Activated CD8-positive, alpha-beta T cell treated with anti-CD3 and anti-CD28 coated beads for 36 hours (primary cell): ENCODE data around the gene ROR2. TPM values are rescaled to one million over a fixed set of nuclear protein-coding genes. Genes with fewer than 3 reads are reported as not detected.

Experiments
- ATAC-seq: fragments of 200-7000 bp; cut with Tn5 transposase; one replicate; pipeline ENCODE4 v1.10.0; 2021; ENCODE audit warnings: mild to moderate bottlenecking, moderate library complexity
- CTCF ChIA-PET: fragments of 350-600 bp; sonication (Branson Sonifier 250); formaldehyde crosslinking; loops from one replicate; lab custom pipeline; 2021; ENCODE audit warnings: antibody characterized with exemption; lab: Charles Lee
- POLR2A ChIA-PET: fragments of 350-600 bp; sonication (Branson Sonifier 250); formaldehyde crosslinking; loops from one replicate; lab custom pipeline; 2021; ENCODE audit warnings: antibody characterized with exemption; lab: Charles Lee
- DNase-seq: peaks from one replicate; pipeline ENCODE4 v3.0.0-alpha.2; 2020
- H3K27ac Mint-ChIP-seq: one replicate; pipeline ENCODE4 v1.8.0; 2021; ENCODE audit warnings: mild to moderate bottlenecking, mixed read lengths
- H3K27me3 Mint-ChIP-seq: one replicate; pipeline ENCODE4 v1.8.0; 2021; ENCODE audit warnings: mixed read lengths
- H3K36me3 Mint-ChIP-seq: one replicate; pipeline ENCODE4 v1.8.0; 2021; ENCODE audit warnings: low read depth, mixed read lengths
- H3K4me1 Mint-ChIP-seq: one replicate; pipeline ENCODE4 v1.8.0; 2021; ENCODE audit warnings: low read depth, mixed read lengths
- H3K4me3 Mint-ChIP-seq: one replicate; pipeline ENCODE4 v1.8.0; 2021; ENCODE audit warnings: mild to moderate bottlenecking, moderate library complexity, mixed read lengths
- H3K9me3 Mint-ChIP-seq: one replicate; pipeline ENCODE4 v1.8.0; 2021; ENCODE audit warnings: mixed read lengths
- CTCF ChIP-seq: fragments of 200-600 bp; IDR thresholded peaks from one replicate; pipeline ENCODE4 v1.8.0; 2022; ENCODE audit warnings: antibody characterized with exemption, mild to moderate bottlenecking
- intact Hi-C: fragments of 100-400 bp; cut with micrococcal nuclease; formaldehyde crosslinking; loops from one replicate; pipeline ENCODE4 v1.10.0; 2022
- total RNA-seq, 2 experiments: library from RNA; stranded (reverse); gene quantifications; one replicate each; pipeline ENCODE4 v1.2.3, GENCODE V29; 2021

ROR2 gene
- total RNA-seq, 2 experiments from 2014 or later: not detected

- H3K27ac Mint-ChIP-seq: no peak overlapping the region
- H3K27me3 Mint-ChIP-seq: peaks cover 5% of the 10 kb centered on the region
- no peak for TF ChIP-seq CTCF
- DNase-seq (no peak), ATAC-seq (no peak)
- H3K4me1 Mint-ChIP-seq: no peaks in the 10 kb centered on the region
- H3K4me3 Mint-ChIP-seq: no peak overlapping the region
- intact Hi-C loops: no loop called here
- H3K9me3 Mint-ChIP-seq: no peaks in the 10 kb centered on the region
- ChIA-PET POLR2A (no interaction called here), CTCF (interaction anchor here (1.8 kb wide), 1 partner anchor 17 kb away, joined by 6 read pairs; no protein-coding TSS in a partner anchor)
- H3K36me3 Mint-ChIP-seq: no peaks in the 10 kb centered on the region
Measured at GRCh38 chr9:91741522-91741921, 208.5 kb downstream of the ROR2 start.

DNA sequence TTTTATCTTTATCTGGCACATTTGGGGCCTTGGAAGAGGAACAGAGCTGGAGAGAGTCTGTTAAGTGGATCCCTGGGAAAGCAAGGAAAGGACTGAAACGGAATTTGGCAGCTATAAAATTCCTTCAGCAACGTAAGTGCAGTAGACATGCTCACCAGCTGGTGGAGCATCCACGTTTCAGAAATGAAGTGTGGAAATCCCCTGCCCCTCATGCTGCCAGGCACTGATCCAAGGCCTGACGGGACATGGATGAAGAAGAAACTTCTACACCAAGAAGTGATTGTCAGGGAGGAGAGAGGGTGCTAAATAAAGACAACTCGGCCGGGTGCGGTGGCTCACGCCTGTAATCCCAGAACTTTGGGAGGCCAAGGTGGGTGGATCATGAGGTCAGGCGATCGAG, 209.3 kb downstream of the ROR2 start:
- DNase-seq: no peak
- ChIA-PET POLR2A (no interaction called here), CTCF (interaction anchor here (1.8 kb wide), 1 partner anchor 18 kb away, joined by 6 read pairs; no protein-coding TSS in a partner anchor)
- no peak overlapping the region for H3K27ac Mint-ChIP-seq
- no peaks in the 10 kb centered on the region for H3K9me3 Mint-ChIP-seq
- no peaks in the 10 kb centered on the region for H3K4me1 Mint-ChIP-seq
- ATAC-seq: no peak
- intact Hi-C loops: no loop called here
- H3K36me3 Mint-ChIP-seq: no peaks in the 10 kb centered on the region
- no peak for TF ChIP-seq CTCF
- H3K27me3 Mint-ChIP-seq: peaks cover 9% of the 10 kb centered on the region
- no peak overlapping the region for H3K4me3 Mint-ChIP-seq

- no peaks in the 10 kb centered on the region for H3K36me3 Mint-ChIP-seq
- H3K27me3 Mint-ChIP-seq: peaks cover 6% of the 10 kb centered on the region
- H3K4me3 Mint-ChIP-seq: no peak overlapping the region
- ATAC-seq: no peak
- no peak overlapping the region for H3K27ac Mint-ChIP-seq
- DNase-seq: no peak
- intact Hi-C loops: no loop called here
- no peaks in the 10 kb centered on the region for H3K4me1 Mint-ChIP-seq
- ChIA-PET POLR2A (no interaction called here), CTCF (no interaction called here)
- no peaks in the 10 kb centered on the region for H3K9me3 Mint-ChIP-seq
- no peak for TF ChIP-seq CTCF
Measured at GRCh38 chr9:91736898-91737601, 213.0 kb downstream of the ROR2 start.

DNA sequence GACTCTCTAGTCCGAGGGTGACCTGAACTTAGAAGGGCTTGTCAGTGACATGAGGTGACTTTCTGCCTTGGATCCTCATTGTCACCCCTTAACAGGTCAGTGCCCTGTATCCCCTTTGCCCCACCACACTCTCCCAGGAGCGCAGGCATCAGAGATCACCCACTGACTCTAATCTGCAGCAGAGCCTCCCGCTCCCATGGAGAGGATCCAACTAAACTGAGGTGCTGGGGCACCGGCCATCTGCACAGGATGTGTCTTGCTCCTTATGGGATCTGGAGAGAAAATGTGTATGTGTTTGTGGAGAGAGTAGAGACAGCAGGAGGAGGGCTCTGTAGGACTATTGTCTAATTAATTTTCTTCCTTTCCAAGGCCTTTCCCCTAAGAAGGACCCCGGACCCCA, 213.7 kb downstream of the ROR2 start:
- peaks cover 6% of the 10 kb centered on the region for H3K27me3 Mint-ChIP-seq
- no peaks in the 10 kb centered on the region for H3K4me1 Mint-ChIP-seq
- ChIA-PET CTCF (no interaction called here), POLR2A (no interaction called here)
- no peak for ATAC-seq
- no peaks in the 10 kb centered on the region for H3K9me3 Mint-ChIP-seq
- no peak overlapping the region for H3K27ac Mint-ChIP-seq
- no peak for DNase-seq
- intact Hi-C loops: no loop called here
- no peak overlapping the region for H3K4me3 Mint-ChIP-seq
- no peak for TF ChIP-seq CTCF
- no peaks in the 10 kb centered on the region for H3K36me3 Mint-ChIP-seq

DNA sequence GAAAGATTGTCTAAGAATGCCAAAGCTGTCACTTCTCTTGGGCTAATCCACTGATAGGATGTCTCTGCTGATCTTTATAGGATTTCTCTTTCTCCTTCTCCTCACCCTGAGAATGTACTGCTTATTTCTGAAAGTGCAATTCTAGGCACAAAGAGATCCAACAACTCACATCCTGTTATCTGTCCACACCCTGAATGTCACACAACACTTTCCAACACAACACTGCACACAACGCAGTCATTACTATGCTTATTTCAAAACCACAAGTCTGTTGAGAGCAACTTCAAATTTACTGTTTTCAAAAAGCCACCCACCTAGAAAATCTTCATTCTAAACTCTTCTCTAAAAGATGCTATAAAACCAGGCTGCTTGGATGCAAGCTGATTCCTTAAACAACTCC, 215.0 kb downstream of the ROR2 start:
- ChIA-PET POLR2A (interaction anchor here (1.0 kb wide), 1 partner anchor 820 kb away, joined by 3 read pairs; no protein-coding TSS in a partner anchor), CTCF (interaction anchor here (1.1 to 2.4 kb wide), 12 partner anchors 10 to 97 kb away, joined by 3 to 8 read pairs (median 4); no protein-coding TSS in a partner anchor)
- intact Hi-C loops: no loop called here
- no peak for TF ChIP-seq CTCF
- no peaks in the 10 kb centered on the region for H3K9me3 Mint-ChIP-seq
- H3K27ac Mint-ChIP-seq: no peak overlapping the region
- no peak for ATAC-seq
- no peak for DNase-seq
- peaks cover 6% of the 10 kb centered on the region for H3K27me3 Mint-ChIP-seq
- H3K4me1 Mint-ChIP-seq: no peaks in the 10 kb centered on the region
- no peak overlapping the region for H3K4me3 Mint-ChIP-seq
- no peaks in the 10 kb centered on the region for H3K36me3 Mint-ChIP-seq
